CD4-positive, alpha-beta memory T cell (primary cell): ENCODE data around the gene JMJD7. TPM values are rescaled to one million over a fixed set of nuclear protein-coding genes. Genes with fewer than 3 reads are reported as not detected.

Source experiments
- CTCF ChIA-PET: fragments of 350-600 bp; sonication (Branson Sonifier 250); formaldehyde crosslinking; loops from one replicate; lab custom pipeline; 2021; ENCODE audit warnings: inconsistent platforms; ENCODE audit not compliant: partially characterized antibody; lab: Charles Lee
- POLR2A ChIA-PET: fragments of 350-600 bp; sonication (Branson Sonifier 250); formaldehyde crosslinking; loops from one replicate; lab custom pipeline; 2021; ENCODE audit not compliant: partially characterized antibody; lab: Charles Lee
- DNase-seq, 5 donors: peaks; one replicate each; pipeline versions ENCODE4 v3.0.0 to v3.0.0-alpha.2; 2020 to 2022; ENCODE audit warnings: mixed read lengths in 1 of 5
- H3K27ac ChIP-seq: one replicate; pipeline ENCODE4 v1.7.0; 2013; ENCODE audit warnings: low read depth, low read length
- H3K27me3 ChIP-seq: 2 replicates; pipeline ENCODE4 v1.7.0; 2013; ENCODE audit warnings: mild to moderate bottlenecking, low read length, moderate library complexity; ENCODE audit not compliant: insufficient read depth
- H3K36me3 ChIP-seq: 2 replicates; pipeline ENCODE4 v1.7.0; 2013; ENCODE audit warnings: mild to moderate bottlenecking, low read length, moderate library complexity; ENCODE audit not compliant: insufficient read depth
- H3K4me1 ChIP-seq: 2 replicates; pipeline ENCODE4 v1.7.0; 2013; ENCODE audit warnings: mild to moderate bottlenecking, low read length, moderate library complexity; ENCODE audit not compliant: insufficient read depth
- H3K4me3 ChIP-seq, 2 donors: one replicate each; pipeline ENCODE4 v1.7.0; 2013; ENCODE audit warnings: low read length in 2 of 2, mild to moderate bottlenecking in 1 of 2
- H3K9me3 ChIP-seq, 2 donors: one replicate each; pipeline ENCODE4 v1.7.0; 2013; ENCODE audit warnings: low read length in 2 of 2, control low read depth in 1 of 2; ENCODE audit not compliant: control insufficient read depth in 1 of 2
- H3K27ac Mint-ChIP-seq, 7 donors: one replicate each; pipeline ENCODE4 v1.8.0; 2020 to 2021; ENCODE audit warnings: mixed read lengths in 7 of 7, mild to moderate bottlenecking in 6 of 7, inconsistent platforms in 3 of 7, moderate library complexity in 3 of 7
- H3K27me3 Mint-ChIP-seq, 2 donors: one replicate each; pipeline ENCODE4 v1.8.0; 2020 to 2021; ENCODE audit warnings: mixed read lengths in 2 of 2
- H3K36me3 Mint-ChIP-seq, 2 donors: one replicate each; pipeline ENCODE4 v1.8.0; 2020 to 2021; ENCODE audit warnings: mixed read lengths in 2 of 2, inconsistent platforms in 1 of 2, mild to moderate bottlenecking in 1 of 2
- H3K4me1 Mint-ChIP-seq, 4 donors: one replicate each; pipeline ENCODE4 v1.8.0; 2020 to 2021; ENCODE audit warnings: mixed read lengths in 4 of 4, mild to moderate bottlenecking in 1 of 4
- H3K4me3 Mint-ChIP-seq, 8 donors: one replicate each; pipeline ENCODE4 v1.8.0; 2020 to 2021; ENCODE audit warnings: mixed read lengths in 8 of 8, mild to moderate bottlenecking in 7 of 8, moderate library complexity in 6 of 8, inconsistent platforms in 3 of 8
- H3K9me3 Mint-ChIP-seq, 8 donors: one replicate each; pipeline ENCODE4 v1.8.0; 2020 to 2021; ENCODE audit warnings: mixed read lengths in 8 of 8, mild to moderate bottlenecking in 5 of 8, inconsistent platforms in 3 of 8, moderate library complexity in 1 of 8
- intact Hi-C: fragments of 100-400 bp; cut with micrococcal nuclease; formaldehyde crosslinking; loops from one replicate; pipeline ENCODE4 v1.15.1; 2023
- polyA plus RNA-seq, 2 donors: library from polyadenylated mRNA; unstranded; fragments of 300-500 nt; fragmentation: Illumina TruSeq; gene quantifications; one replicate each; pipeline ENCODE4 v1.2.3, GENCODE V29; 2021
- total RNA-seq, 2 experiments: library from RNA; stranded (reverse); gene quantifications; one replicate each; pipeline ENCODE4 v1.2.3, GENCODE V29; 2021

JMJD7 gene
- total and polyA plus RNA-seq, 4 experiments from 2014 or later = 18.7 to 78.5 (median 51.5) TPM

GRCh38 chr15:41869770-41870688 is 42.1 kb downstream of the JMJD7 start:
- Mint-ChIP-seq H3K4me1 (peaks cover 8 to 10% (median 9%) of the 10 kb centered on the region in 4 donors), H3K27me3 (no peaks in the 10 kb centered on the region), H3K36me3 (no peaks in the 10 kb centered on the region), H3K4me3 (peak overlapping the region in 7 of 8 donors; percentile 12 to 82 (median 64)), H3K9me3 (peaks cover 0 to 2% (median 0%) of the 10 kb centered on the region in 8 donors), H3K27ac (peak overlapping the region; percentile 13 to 98 (median 96))
- peaks cover 11% of the 10 kb centered on the region for H3K4me1 ChIP-seq
- intact Hi-C loops = loop anchor here (1.0 kb wide), 1 partner anchor 102 kb away; the partner anchor contains the start of gene EHD4
- POLR2A ChIA-PET = interaction anchor here (0.9 to 1.6 kb wide), 4 partner anchors 12 to 67 kb away, joined by 3 to 6 read pairs (median 4); partner anchors contain the start of gene SPTBN5
- no peak overlapping the region for H3K4me3 ChIP-seq
- no peaks in the 10 kb centered on the region for H3K36me3 ChIP-seq
- no peak for DNase-seq
- no peak overlapping the region for H3K27ac ChIP-seq
- CTCF ChIA-PET = interaction anchor here (0.9 to 2.2 kb wide), 8 partner anchors 9 to 96 kb away, joined by 3 to 10 read pairs (median 5); partner anchors contain the start of gene MAPKBP1
- H3K9me3 ChIP-seq = no peaks in the 10 kb centered on the region
- H3K27me3 ChIP-seq = no peaks in the 10 kb centered on the region

- peak; percentile 67 to 79 (median 71) for DNase-seq
- Mint-ChIP-seq H3K4me1 (peaks cover 8 to 10% (median 9%) of the 10 kb centered on the region in 4 donors), H3K4me3 (peak overlapping the region in 7 of 8 donors; percentile 12 to 82 (median 64)), H3K27ac (peak overlapping the region; percentile 13 to 98 (median 96)), H3K27me3 (no peaks in the 10 kb centered on the region), H3K9me3 (peaks cover 0 to 2% (median 0%) of the 10 kb centered on the region in 8 donors), H3K36me3 (no peaks in the 10 kb centered on the region)
- no peaks in the 10 kb centered on the region for H3K27me3 ChIP-seq
- peaks cover 11% of the 10 kb centered on the region for H3K4me1 ChIP-seq
- ChIA-PET CTCF (interaction anchor here (0.9 to 2.2 kb wide), 8 partner anchors 9 to 97 kb away, joined by 3 to 10 read pairs (median 5); partner anchors contain the start of gene MAPKBP1), POLR2A (interaction anchor here (0.5 to 1.6 kb wide), 5 partner anchors 12 to 132 kb away, joined by 3 to 6 read pairs (median 3); partner anchors contain the start of gene SPTBN5)
- H3K36me3 ChIP-seq = no peaks in the 10 kb centered on the region
- no peak overlapping the region for H3K27ac ChIP-seq
- H3K4me3 ChIP-seq = no peak overlapping the region
- intact Hi-C loops = loop anchor here (1.0 kb wide), 1 partner anchor 102 kb away; the partner anchor contains the start of gene EHD4
- no peaks in the 10 kb centered on the region for H3K9me3 ChIP-seq
These were observed 42.8 kb downstream of the JMJD7 start for GRCh38 chr15:41870689-41871081.

GRCh38 chr15:41871175-41871905 is 43.4 kb downstream of the JMJD7 start:
- no peak overlapping the region for H3K4me3 ChIP-seq
- no peak overlapping the region for H3K27ac ChIP-seq
- H3K9me3 ChIP-seq = no peaks in the 10 kb centered on the region
- POLR2A ChIA-PET = interaction anchor here (0.5 to 1.6 kb wide), 4 partner anchors 11 to 131 kb away, joined by 3 to 6 read pairs (median 4); partner anchors contain the start of gene SPTBN5
- no peak for DNase-seq
- Mint-ChIP-seq H3K9me3 (peaks cover 0 to 2% (median 0%) of the 10 kb centered on the region in 8 donors), H3K27ac (peak overlapping the region; percentile 13 to 98 (median 96)), H3K36me3 (no peaks in the 10 kb centered on the region), H3K4me3 (no peak overlapping the region), H3K4me1 (peaks cover 8 to 10% (median 9%) of the 10 kb centered on the region in 4 donors), H3K27me3 (no peaks in the 10 kb centered on the region)
- intact Hi-C loops = no loop called here
- peaks cover 11% of the 10 kb centered on the region for H3K4me1 ChIP-seq
- H3K36me3 ChIP-seq = no peaks in the 10 kb centered on the region
- CTCF ChIA-PET = interaction anchor here (0.9 to 2.2 kb wide), 7 partner anchors 10 to 98 kb away, joined by 3 to 10 read pairs (median 5); partner anchors contain the start of gene MAPKBP1
- no peaks in the 10 kb centered on the region for H3K27me3 ChIP-seq

- Mint-ChIP-seq H3K9me3 (peaks cover 0 to 2% (median 0%) of the 10 kb centered on the region in 8 donors), H3K4me3 (peak overlapping the region in 1 of 8 donors; percentile 9), H3K36me3 (no peaks in the 10 kb centered on the region), H3K27me3 (no peaks in the 10 kb centered on the region), H3K4me1 (peaks cover 8 to 10% (median 9%) of the 10 kb centered on the region in 4 donors), H3K27ac (peak overlapping the region in 5 of 7 donors; percentile 1 to 48 (median 26))
- no peaks in the 10 kb centered on the region for H3K36me3 ChIP-seq
- peaks cover 11% of the 10 kb centered on the region for H3K4me1 ChIP-seq
- no peak for DNase-seq
- intact Hi-C loops = no loop called here
- ChIA-PET POLR2A (no interaction called here), CTCF (no interaction called here)
- H3K27me3 ChIP-seq = no peaks in the 10 kb centered on the region
- no peak overlapping the region for H3K27ac ChIP-seq
- no peak overlapping the region for H3K4me3 ChIP-seq
- H3K9me3 ChIP-seq = no peaks in the 10 kb centered on the region
These were observed 44.4 kb downstream of the JMJD7 start for GRCh38 chr15:41872166-41872747.

- Histone ChIP-seq H3K27ac (no peak overlapping the region), H3K4me1 (peaks cover 11% of the 10 kb centered on the region), H3K27me3 (no peaks in the 10 kb centered on the region), H3K36me3 (no peaks in the 10 kb centered on the region), H3K4me3 (no peak overlapping the region), H3K9me3 (no peaks in the 10 kb centered on the region)
- Mint-ChIP-seq H3K36me3 (no peaks in the 10 kb centered on the region), H3K4me1 (peaks cover 8 to 10% (median 9%) of the 10 kb centered on the region in 4 donors), H3K4me3 (no peak overlapping the region), H3K27ac (no peak overlapping the region), H3K9me3 (peaks cover 0 to 2% (median 0%) of the 10 kb centered on the region in 8 donors), H3K27me3 (no peaks in the 10 kb centered on the region)
- DNase-seq = no peak
- intact Hi-C loops = no loop called here
- ChIA-PET POLR2A (no interaction called here), CTCF (interaction anchor here (0.9 kb wide), 1 partner anchor 100 kb away, joined by 3 read pairs; the partner anchor contains the start of gene MAPKBP1)
These were observed 45.8 kb downstream of the JMJD7 start for GRCh38 chr15:41873711-41874110.

GRCh38 chr15:41874736-41875135 is 46.8 kb downstream of the JMJD7 start:
- H3K36me3 ChIP-seq = no peaks in the 10 kb centered on the region
- POLR2A ChIA-PET = interaction anchor here (1.2 kb wide), 1 partner anchor 23 kb away, joined by 3 read pairs; no protein-coding TSS in a partner anchor
- CTCF ChIA-PET = interaction anchor here (1.8 kb wide), 1 partner anchor 30 kb away, joined by 5 read pairs; no protein-coding TSS in a partner anchor

More at GRCh38 chr15:41874736-41875135, 46.8 kb downstream of the JMJD7 start:
- intact Hi-C loops = no loop called here
- H3K36me3 Mint-ChIP-seq = no peaks in the 10 kb centered on the region
- no peak for DNase-seq
- H3K27me3 Mint-ChIP-seq = peaks cover 0 to under 1% of the 10 kb centered on the region in 2 donors
- no peaks in the 10 kb centered on the region for H3K9me3 ChIP-seq
- peaks cover 0 to 2% (median 0%) of the 10 kb centered on the region in 8 donors for H3K9me3 Mint-ChIP-seq
- H3K27ac Mint-ChIP-seq = no peak overlapping the region
- no peaks in the 10 kb centered on the region for H3K27me3 ChIP-seq
- H3K27ac ChIP-seq = no peak overlapping the region
- no peak overlapping the region for H3K4me3 Mint-ChIP-seq
- H3K4me1 Mint-ChIP-seq = peaks cover 8 to 10% (median 9%) of the 10 kb centered on the region in 4 donors
- H3K4me3 ChIP-seq = no peak overlapping the region
- peaks cover 11% of the 10 kb centered on the region for H3K4me1 ChIP-seq
